Measurements from ENCODE around the gene SVOP.

GRCh38 chr12:109004017-109004416 is 16.9 kb downstream of the SVOP start:
- no peak for TF ChIP-seq CTCF (IDR thresholded peaks at IDR 0.05)
- no peak for TF ChIP-seq POLR2A (IDR thresholded peaks at IDR 0.05)
